ENCODE data around the gene HEYL.
A peak's percentile ranks its signal among the peaks of the same experiment; 100 is the strongest.

DNA sequence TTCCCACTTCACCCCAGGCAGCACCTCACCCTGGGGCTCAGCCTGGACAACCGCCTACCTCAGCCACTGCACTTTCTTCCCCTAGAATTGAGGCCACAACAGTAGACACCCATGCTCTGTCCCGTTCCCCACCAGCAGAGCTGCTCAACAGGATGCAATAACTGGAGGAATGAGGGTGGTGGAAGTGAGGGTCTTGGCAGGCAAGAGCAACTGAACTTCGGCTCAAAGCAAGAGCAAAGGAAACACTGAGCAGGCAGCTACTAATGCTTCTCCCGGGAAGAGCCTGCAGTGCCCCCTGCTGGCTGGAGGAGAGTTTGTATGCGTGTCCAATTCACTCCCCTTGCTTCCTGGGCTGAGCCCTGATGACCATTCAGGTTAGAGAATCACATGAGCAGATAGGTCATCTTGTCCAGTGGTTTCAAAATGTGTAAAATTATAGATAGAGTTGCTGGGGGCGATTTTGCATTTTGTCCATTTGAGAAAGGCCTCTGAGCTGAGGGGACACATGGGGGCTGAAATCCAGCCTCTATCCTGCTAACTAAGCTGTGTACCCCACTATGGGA, 18.6 kb upstream of the HEYL start:
- TF ChIP-seq CTCF (IDR thresholded peaks at IDR 0.05) (peak in 1 of 3 donors; percentile 36), POLR2AphosphoS5 (IDR thresholded peaks at IDR 0.05) (no peak), POLR2A (IDR thresholded peaks at IDR 0.05) (no peak)
